K562 (cell line): ENCODE data around the gene FAM118B. TPM values are rescaled to one million over a fixed set of nuclear protein-coding genes. Genes with fewer than 3 reads are reported as not detected.

Source experiments
- ESRRB ChIP-seq: fragments of 250-450 bp; sonication (Bioruptor Pico); IDR thresholded peaks from 2 replicates; pipeline ENCODE4 v1.5.0; 2020; ENCODE audit warnings: mild to moderate bottlenecking, moderate library complexity, borderline replicate concordance
- NR0B1 ChIP-seq: fragments of 450-650 bp; IDR thresholded peaks from one replicate; pipeline ENCODE4 v1.6.1; 2018; ENCODE audit warnings: mild to moderate bottlenecking, moderate library complexity; ENCODE audit not compliant: partially characterized antibody
- NR2C2 ChIP-seq, 2 experiments: fragments of 200-800 bp in 1 of 2; sonication (Bioruptor generic) in 1 of 2; sonication (generic) in 1 of 2; formaldehyde crosslinking in 1 of 2; IDR thresholded peaks; 2 replicates each; pipeline versions ENCODE4 v1.6.1 to v1.8.0; 2016 to 2022; ENCODE audit warnings: mild to moderate bottlenecking in 1 of 2, missing compliant biosample characterization in 1 of 2, missing genetic modification characterization in 1 of 2, missing genetic modification reagents in 1 of 2
- SMAD1 ChIP-seq: fragments of 150-350 bp; IDR thresholded peaks from 2 replicates; pipeline ENCODE4 v1.6.1; 2014; ENCODE audit warnings: low read length, low read depth; ENCODE audit not compliant: partially characterized antibody
- SMARCA4 ChIP-seq: fragments of 450-650 bp; IDR thresholded peaks from 2 replicates; pipeline ENCODE4 v1.6.1; 2016
- TBL1XR1 ChIP-seq, 2 experiments: IDR thresholded peaks; 2 replicates each; pipeline ENCODE4 v1.6.1; 2012; ENCODE audit warnings: improper control_type of control experiment in 2 of 2, low read length in 2 of 2, mild to moderate bottlenecking in 1 of 2
- TCFL5 ChIP-seq: fragments of 250-450 bp; sonication (Bioruptor Pico); conservative IDR thresholded peaks from 2 replicates; pipeline ENCODE4 v1.6.1; 2021; ENCODE audit warnings: mild to moderate bottlenecking, moderate library complexity, matching md5 sums
- ZNF140 ChIP-seq: fragments of 250-450 bp; sonication (Bioruptor Pico); IDR thresholded peaks from 2 replicates; pipeline ENCODE4 v1.8.0; 2021; ENCODE audit warnings: moderate library complexity, mild to moderate bottlenecking, inconsistent platforms
- ZNF766 ChIP-seq: fragments of 200-800 bp; sonication (Bioruptor generic); conservative IDR thresholded peaks from 2 replicates; pipeline ENCODE4 v1.6.1; 2016; ENCODE audit warnings: missing genetic modification characterization, missing compliant biosample characterization
- polyA plus RNA-seq, 8 experiments: library from polyadenylated mRNA; depleted of rRNA in 4 of 8; stranded (reverse) in 5 of 8; unstranded in 3 of 8; fragments of >200 nt; fragmentation: Nextera tagmentation in 2 of 8; fragmentation: Illumina TruSeq in 1 of 8; extraction: Ambion mirVana in 2 of 8; extraction: Trizol in 1 of 8; gene quantifications; 2 replicates each; pipeline versions ENCODE4 v1.2.1 to v1.2.3, GENCODE V29; 2011 to 2014; ENCODE audit warnings: inconsistent platforms in 1 of 8, missing spikeins in 1 of 8
- total RNA-seq, 7 experiments: library from RNA; depleted of rRNA in 6 of 7; stranded (reverse); fragments of >200 nt in 6 of 7; fragmentation: Illumina TruSeq in 2 of 7; extraction: Trizol in 2 of 7; gene quantifications; 2 replicates each; pipeline versions ENCODE4 v1.2.1 to v1.2.3, GENCODE V29; 2011 to 2021; ENCODE audit warnings: low replicate concordance in 1 of 7
- TF ChIP-seq, protein P1 (sequence below): fragments of 150-350 bp; IDR thresholded peaks from 2 replicates; pipeline ENCODE4 v1.6.1; 2014; ENCODE audit warnings: low read depth, mild to moderate bottlenecking, low read length, borderline replicate concordance
- TF ChIP-seq, protein P2 (sequence below): fragments of 200-800 bp; sonication (Bioruptor generic); IDR thresholded peaks from 2 replicates; pipeline ENCODE4 v1.6.1; 2017; ENCODE audit warnings: missing genetic modification characterization, missing compliant biosample characterization
- TF ChIP-seq, protein P3 (sequence below): fragments of 450-650 bp; formaldehyde crosslinking; IDR thresholded peaks from 2 replicates; pipeline ENCODE4 v1.4.0; 2022; ENCODE audit warnings: mild to moderate bottlenecking, moderate library complexity
- TF ChIP-seq, protein P4 (sequence below): sonication (generic); formaldehyde crosslinking; IDR thresholded peaks from 2 replicates; pipeline ENCODE4 v1.8.0; 2022; ENCODE audit warnings: missing genetic modification reagents, mild to moderate bottlenecking, moderate library complexity, borderline replicate concordance
- TF ChIP-seq, protein P5 (sequence below): fragments of 450-650 bp; formaldehyde crosslinking; IDR thresholded peaks from 2 replicates; pipeline ENCODE4 v1.4.0; 2020; ENCODE audit warnings: mild to moderate bottlenecking, mixed read lengths

Gene FAM118B
- total and polyA plus RNA-seq, 9 of the 15 experiments (the other 6 are each of a cell fraction or from before 2014, with no cell fraction given): 12.0 to 49.0 (median 22.1) TPM

- TF ChIP-seq ZNF140 (CRISPR knock-in tag) (no peak), ZNF766 (0 out of 2 replicates have a peak, but pooled peaks have one; percentile 25), TCFL5 (no peak), TBL1XR1 (IDR thresholded peaks at IDR 0.05; ENCODE audit: low read length in 2 of 2) (peak in 1 of 2 experiments; percentile 87; a peak in 2 of 4 replicates), NR2C2 (CRISPR knock-in tag; IDR thresholded peaks at IDR 0.05) (peak; percentile 91), NR2C2 (tag; IDR thresholded peaks at IDR 0.05) (peak; percentile 97), SMARCA4 (no peak), ESRRB (CRISPR knock-in tag) (no peak), SMAD1 (peak; percentile 28), NR0B1 (no peak)
- TF ChIP-seq, protein P1, sequence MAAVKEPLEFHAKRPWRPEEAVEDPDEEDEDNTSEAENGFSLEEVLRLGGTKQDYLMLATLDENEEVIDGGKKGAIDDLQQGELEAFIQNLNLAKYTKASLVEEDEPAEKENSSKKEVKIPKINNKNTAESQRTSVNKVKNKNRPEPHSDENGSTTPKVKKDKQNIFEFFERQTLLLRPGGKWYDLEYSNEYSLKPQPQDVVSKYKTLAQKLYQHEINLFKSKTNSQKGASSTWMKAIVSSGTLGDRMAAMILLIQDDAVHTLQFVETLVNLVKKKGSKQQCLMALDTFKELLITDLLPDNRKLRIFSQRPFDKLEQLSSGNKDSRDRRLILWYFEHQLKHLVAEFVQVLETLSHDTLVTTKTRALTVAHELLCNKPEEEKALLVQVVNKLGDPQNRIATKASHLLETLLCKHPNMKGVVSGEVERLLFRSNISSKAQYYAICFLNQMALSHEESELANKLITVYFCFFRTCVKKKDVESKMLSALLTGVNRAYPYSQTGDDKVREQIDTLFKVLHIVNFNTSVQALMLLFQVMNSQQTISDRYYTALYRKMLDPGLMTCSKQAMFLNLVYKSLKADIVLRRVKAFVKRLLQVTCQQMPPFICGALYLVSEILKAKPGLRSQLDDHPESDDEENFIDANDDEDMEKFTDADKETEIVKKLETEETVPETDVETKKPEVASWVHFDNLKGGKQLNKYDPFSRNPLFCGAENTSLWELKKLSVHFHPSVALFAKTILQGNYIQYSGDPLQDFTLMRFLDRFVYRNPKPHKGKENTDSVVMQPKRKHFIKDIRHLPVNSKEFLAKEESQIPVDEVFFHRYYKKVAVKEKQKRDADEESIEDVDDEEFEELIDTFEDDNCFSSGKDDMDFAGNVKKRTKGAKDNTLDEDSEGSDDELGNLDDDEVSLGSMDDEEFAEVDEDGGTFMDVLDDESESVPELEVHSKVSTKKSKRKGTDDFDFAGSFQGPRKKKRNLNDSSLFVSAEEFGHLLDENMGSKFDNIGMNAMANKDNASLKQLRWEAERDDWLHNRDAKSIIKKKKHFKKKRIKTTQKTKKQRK: no peak
- TF ChIP-seq, protein P2, sequence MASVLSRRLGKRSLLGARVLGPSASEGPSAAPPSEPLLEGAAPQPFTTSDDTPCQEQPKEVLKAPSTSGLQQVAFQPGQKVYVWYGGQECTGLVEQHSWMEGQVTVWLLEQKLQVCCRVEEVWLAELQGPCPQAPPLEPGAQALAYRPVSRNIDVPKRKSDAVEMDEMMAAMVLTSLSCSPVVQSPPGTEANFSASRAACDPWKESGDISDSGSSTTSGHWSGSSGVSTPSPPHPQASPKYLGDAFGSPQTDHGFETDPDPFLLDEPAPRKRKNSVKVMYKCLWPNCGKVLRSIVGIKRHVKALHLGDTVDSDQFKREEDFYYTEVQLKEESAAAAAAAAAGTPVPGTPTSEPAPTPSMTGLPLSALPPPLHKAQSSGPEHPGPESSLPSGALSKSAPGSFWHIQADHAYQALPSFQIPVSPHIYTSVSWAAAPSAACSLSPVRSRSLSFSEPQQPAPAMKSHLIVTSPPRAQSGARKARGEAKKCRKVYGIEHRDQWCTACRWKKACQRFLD (CRISPR knock-in tag): peak; percentile 96
- TF ChIP-seq, protein P3, sequence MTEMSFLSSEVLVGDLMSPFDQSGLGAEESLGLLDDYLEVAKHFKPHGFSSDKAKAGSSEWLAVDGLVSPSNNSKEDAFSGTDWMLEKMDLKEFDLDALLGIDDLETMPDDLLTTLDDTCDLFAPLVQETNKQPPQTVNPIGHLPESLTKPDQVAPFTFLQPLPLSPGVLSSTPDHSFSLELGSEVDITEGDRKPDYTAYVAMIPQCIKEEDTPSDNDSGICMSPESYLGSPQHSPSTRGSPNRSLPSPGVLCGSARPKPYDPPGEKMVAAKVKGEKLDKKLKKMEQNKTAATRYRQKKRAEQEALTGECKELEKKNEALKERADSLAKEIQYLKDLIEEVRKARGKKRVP (CRISPR knock-in tag): no peak
- TF ChIP-seq, protein P4, sequence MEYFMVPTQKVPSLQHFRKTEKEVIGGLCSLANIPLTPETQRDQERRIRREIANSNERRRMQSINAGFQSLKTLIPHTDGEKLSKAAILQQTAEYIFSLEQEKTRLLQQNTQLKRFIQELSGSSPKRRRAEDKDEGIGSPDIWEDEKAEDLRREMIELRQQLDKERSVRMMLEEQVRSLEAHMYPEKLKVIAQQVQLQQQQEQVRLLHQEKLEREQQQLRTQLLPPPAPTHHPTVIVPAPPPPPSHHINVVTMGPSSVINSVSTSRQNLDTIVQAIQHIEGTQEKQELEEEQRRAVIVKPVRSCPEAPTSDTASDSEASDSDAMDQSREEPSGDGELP (CRISPR knock-in tag): peak; percentile 74; the same call in 1 of the 2 replicates
- TF ChIP-seq, protein P5, sequence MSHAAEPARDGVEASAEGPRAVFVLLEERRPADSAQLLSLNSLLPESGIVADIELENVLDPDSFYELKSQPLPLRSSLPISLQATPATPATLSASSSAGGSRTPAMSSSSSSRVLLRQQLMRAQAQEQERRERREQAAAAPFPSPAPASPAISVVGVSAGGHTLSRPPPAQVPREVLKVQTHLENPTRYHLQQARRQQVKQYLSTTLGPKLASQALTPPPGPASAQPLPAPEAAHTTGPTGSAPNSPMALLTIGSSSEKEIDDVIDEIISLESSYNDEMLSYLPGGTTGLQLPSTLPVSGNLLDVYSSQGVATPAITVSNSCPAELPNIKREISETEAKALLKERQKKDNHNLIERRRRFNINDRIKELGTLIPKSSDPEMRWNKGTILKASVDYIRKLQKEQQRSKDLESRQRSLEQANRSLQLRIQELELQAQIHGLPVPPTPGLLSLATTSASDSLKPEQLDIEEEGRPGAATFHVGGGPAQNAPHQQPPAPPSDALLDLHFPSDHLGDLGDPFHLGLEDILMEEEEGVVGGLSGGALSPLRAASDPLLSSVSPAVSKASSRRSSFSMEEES: no peak
These were observed 57.4 kb downstream of the FAM118B start, which contains the start of the genes FOXRED1 and SRPRA (continued) for GRCh38 chr11:126268708-126269579.
